Measurements from ENCODE around the gene HILPDA. TPM values are rescaled to one million over a fixed set of nuclear protein-coding genes. Genes with fewer than 3 reads are reported as not detected.

HILPDA gene
- total and polyA plus RNA-seq, 10 of the 15 experiments (the other 5 are each of a cell fraction or from before 2014, with no cell fraction given) = 12.0 to 232 (median 26.4) TPM

DNA sequence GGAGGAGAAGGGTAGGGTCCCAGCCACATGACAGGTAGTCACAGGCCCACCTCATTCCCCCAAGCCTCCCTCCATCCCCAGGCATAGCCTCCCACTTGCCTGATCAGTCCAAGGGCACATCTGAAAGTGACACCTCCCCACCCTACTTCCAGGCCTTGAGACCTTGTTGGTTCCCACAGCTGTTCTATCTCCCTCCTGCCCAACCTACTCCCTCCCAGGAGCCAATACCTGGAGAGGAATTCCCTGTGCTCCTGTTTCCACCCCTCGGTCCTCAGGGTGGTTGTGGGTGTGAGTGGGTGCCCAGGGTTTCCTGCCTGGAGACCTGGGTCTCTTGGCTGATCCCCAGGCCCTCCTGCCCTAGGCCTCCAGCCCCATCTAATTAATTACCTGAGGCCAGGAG is 34.3 kb upstream of the HILPDA start:
- ChIA-PET CTCF (interaction anchor here (1.4 to 13.6 kb wide), 2 partner anchors 13 to 34 kb away, joined by 4 to 458 read pairs; partner anchors contain the start of gene IMPDH1), POLR2A (no interaction called here), RAD21 (ENCODE audit: unreplicated experiment) (no interaction called here), SMC1A (ENCODE audit: uncharacterized antibody, unreplicated experiment) (no interaction called here)
- no peaks in the 10 kb centered on the region for H3K79me2 ChIP-seq (ENCODE audit: control insufficient read depth, insufficient read depth, low read length)
- intact Hi-C loops (cut with micrococcal nuclease; ENCODE audit: unreplicated experiment) = no loop called here
- H3K27me3 ChIP-seq (replicated peaks in 1 of 2; ENCODE audit: control insufficient read depth in 2 of 2, insufficient read depth in 2 of 2, low read length in 1 of 2) = no peaks in the 10 kb centered on the region; a peak in 1 of 4 replicates
- no peaks in the 10 kb centered on the region for H3K36me3 ChIP-seq (ENCODE audit: control insufficient read depth in 2 of 2, insufficient read depth in 2 of 2, low read length in 1 of 2)
- in situ Hi-C loops (cut with MboI) = no loop called here
- no peak overlapping the region for H3K27ac ChIP-seq (ENCODE audit: control insufficient read depth, insufficient read depth)
- no peak overlapping the region for H3K4me3 ChIP-seq
- H3K9me3 ChIP-seq (replicated peaks; ENCODE audit: control insufficient read depth, insufficient read depth, low read length) = no peaks in the 10 kb centered on the region
- no TSS peak for BruUV-seq (replicated peaks)
- H3K4me2 ChIP-seq (ENCODE audit: control insufficient read depth, insufficient read depth) = no peak overlapping the region
- ATAC-seq (no peak), DNase-seq (ENCODE audit: low read depth, low spot score) (no peak), FAIRE-seq (no peak)
- H4K20me1 ChIP-seq (ENCODE audit: control insufficient read depth, insufficient read depth) = no peaks in the 10 kb centered on the region
- peaks cover 7% of the 10 kb centered on the region for H3K4me1 ChIP-seq (ENCODE audit: control insufficient read depth, insufficient read depth, low read length)
- 0% methylated on average over 1 of the region's 1 CpG for WGBS (ENCODE audit: insufficient coverage, insufficient replicate concordance, low lambda C conversion rate, missing lambda C conversion rate)
- H3K9ac ChIP-seq (ENCODE audit: control insufficient read depth, insufficient read depth, low read length) = no peak overlapping the region
- no peak overlapping the region for H2AFZ ChIP-seq (ENCODE audit: control insufficient read depth, low read depth, low read length)
- TF ChIP-seq, protein P1, sequence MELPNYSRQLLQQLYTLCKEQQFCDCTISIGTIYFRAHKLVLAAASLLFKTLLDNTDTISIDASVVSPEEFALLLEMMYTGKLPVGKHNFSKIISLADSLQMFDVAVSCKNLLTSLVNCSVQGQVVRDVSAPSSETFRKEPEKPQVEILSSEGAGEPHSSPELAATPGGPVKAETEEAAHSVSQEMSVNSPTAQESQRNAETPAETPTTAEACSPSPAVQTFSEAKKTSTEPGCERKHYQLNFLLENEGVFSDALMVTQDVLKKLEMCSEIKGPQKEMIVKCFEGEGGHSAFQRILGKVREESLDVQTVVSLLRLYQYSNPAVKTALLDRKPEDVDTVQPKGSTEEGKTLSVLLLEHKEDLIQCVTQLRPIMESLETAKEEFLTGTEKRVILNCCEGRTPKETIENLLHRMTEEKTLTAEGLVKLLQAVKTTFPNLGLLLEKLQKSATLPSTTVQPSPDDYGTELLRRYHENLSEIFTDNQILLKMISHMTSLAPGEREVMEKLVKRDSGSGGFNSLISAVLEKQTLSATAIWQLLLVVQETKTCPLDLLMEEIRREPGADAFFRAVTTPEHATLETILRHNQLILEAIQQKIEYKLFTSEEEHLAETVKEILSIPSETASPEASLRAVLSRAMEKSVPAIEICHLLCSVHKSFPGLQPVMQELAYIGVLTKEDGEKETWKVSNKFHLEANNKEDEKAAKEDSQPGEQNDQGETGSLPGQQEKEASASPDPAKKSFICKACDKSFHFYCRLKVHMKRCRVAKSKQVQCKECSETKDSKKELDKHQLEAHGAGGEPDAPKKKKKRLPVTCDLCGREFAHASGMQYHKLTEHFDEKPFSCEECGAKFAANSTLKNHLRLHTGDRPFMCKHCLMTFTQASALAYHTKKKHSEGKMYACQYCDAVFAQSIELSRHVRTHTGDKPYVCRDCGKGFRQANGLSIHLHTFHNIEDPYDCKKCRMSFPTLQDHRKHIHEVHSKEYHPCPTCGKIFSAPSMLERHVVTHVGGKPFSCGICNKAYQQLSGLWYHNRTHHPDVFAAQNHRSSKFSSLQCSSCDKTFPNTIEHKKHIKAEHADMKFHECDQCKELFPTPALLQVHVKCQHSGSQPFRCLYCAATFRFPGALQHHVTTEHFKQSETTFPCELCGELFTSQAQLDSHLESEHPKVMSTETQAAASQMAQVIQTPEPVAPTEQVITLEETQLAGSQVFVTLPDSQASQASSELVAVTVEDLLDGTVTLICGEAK (IDR thresholded peaks at IDR 0.05; ENCODE audit: borderline replicate concordance) = no peak
- no peak for TF ChIP-seq YY1 (IDR thresholded peaks at IDR 0.05; ENCODE audit: low read depth, low read length)
- TF ChIP-seq SIN3A (IDR thresholded peaks at IDR 0.05; ENCODE audit: low read depth, low read length) = no peak
- no peak for TF ChIP-seq SPI1 (IDR thresholded peaks at IDR 0.05; ENCODE audit: borderline replicate concordance, insufficient read depth, low read depth, low read length)
- TF ChIP-seq, protein P2, sequence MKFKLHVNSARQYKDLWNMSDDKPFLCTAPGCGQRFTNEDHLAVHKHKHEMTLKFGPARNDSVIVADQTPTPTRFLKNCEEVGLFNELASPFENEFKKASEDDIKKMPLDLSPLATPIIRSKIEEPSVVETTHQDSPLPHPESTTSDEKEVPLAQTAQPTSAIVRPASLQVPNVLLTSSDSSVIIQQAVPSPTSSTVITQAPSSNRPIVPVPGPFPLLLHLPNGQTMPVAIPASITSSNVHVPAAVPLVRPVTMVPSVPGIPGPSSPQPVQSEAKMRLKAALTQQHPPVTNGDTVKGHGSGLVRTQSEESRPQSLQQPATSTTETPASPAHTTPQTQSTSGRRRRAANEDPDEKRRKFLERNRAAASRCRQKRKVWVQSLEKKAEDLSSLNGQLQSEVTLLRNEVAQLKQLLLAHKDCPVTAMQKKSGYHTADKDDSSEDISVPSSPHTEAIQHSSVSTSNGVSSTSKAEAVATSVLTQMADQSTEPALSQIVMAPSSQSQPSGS (IDR thresholded peaks at IDR 0.05; ENCODE audit: low read length) = no peak
- TF ChIP-seq, protein P3, sequence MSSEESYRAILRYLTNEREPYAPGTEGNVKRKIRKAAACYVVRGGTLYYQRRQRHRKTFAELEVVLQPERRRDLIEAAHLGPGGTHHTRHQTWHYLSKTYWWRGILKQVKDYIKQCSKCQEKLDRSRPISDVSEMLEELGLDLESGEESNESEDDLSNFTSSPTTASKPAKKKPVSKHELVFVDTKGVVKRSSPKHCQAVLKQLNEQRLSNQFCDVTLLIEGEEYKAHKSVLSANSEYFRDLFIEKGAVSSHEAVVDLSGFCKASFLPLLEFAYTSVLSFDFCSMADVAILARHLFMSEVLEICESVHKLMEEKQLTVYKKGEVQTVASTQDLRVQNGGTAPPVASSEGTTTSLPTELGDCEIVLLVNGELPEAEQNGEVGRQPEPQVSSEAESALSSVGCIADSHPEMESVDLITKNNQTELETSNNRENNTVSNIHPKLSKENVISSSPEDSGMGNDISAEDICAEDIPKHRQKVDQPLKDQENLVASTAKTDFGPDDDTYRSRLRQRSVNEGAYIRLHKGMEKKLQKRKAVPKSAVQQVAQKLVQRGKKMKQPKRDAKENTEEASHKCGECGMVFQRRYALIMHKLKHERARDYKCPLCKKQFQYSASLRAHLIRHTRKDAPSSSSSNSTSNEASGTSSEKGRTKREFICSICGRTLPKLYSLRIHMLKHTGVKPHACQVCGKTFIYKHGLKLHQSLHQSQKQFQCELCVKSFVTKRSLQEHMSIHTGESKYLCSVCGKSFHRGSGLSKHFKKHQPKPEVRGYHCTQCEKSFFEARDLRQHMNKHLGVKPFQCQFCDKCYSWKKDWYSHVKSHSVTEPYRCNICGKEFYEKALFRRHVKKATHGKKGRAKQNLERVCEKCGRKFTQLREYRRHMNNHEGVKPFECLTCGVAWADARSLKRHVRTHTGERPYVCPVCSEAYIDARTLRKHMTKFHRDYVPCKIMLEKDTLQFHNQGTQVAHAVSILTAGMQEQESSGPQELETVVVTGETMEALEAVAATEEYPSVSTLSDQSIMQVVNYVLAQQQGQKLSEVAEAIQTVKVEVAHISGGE (CRISPR knock-in tag; IDR thresholded peaks at IDR 0.05) = no peak
- TF ChIP-seq HCFC1 (IDR thresholded peaks at IDR 0.05; ENCODE audit: low read length) = no peak

All from GM12878 (cell line).